ENCODE data around the gene CEP350. TPM values are rescaled to one million over a fixed set of nuclear protein-coding genes. Genes with fewer than 3 reads are reported as not detected.

Gene CEP350
- polyA plus RNA-seq, 1 of the 3 experiments (the other 2 are of a cell fraction) = 2.9 TPM

DNA sequence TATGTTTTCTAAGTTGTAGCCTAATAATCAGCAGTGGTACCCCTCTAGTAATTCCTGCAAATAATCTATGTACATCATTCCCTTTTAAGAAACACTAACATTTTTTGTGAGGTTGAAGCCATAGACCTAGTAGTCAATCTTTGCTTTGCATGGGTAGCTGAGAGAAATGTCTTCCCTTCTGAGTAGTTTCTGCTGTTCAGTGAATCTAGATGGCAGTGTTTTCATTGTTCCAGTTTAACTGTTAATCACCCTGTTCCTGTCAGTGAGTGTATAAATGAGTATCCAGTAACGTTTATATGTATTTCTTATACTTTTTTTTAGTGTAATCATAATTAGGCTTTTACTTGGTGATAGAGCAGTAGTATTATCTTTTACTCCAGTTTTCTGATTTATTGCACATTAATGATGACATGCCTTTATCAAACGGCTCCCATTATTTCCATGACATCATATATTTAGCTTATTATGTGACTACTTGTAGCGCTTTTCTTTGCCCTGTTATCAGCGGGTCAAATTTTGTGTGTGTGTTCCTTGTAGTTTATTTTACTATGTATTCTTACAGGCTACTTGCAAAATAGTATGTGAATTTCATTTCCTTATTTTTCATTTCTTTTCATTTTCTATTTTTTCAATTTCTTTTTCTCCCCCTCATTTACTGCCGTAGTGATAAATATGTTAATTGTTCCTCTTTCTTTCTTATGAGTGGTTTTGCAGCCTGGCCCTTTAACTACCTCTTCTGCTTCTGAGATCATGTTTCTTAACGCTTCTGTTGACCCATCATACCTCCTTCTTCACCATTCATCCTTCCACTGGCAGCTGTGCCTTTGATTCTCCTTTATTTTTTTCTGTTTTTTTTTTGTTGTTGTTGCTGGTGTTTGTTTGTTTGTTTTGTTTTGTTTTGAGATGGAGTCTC, 18.8 kb downstream of the CEP350 start (continued):
- TF ChIP-seq, protein P1, sequence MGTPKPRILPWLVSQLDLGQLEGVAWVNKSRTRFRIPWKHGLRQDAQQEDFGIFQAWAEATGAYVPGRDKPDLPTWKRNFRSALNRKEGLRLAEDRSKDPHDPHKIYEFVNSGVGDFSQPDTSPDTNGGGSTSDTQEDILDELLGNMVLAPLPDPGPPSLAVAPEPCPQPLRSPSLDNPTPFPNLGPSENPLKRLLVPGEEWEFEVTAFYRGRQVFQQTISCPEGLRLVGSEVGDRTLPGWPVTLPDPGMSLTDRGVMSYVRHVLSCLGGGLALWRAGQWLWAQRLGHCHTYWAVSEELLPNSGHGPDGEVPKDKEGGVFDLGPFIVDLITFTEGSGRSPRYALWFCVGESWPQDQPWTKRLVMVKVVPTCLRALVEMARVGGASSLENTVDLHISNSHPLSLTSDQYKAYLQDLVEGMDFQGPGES (IDR thresholded peaks at IDR 0.05; ENCODE audit: low read depth, low read length) = no peak
- TF ChIP-seq RAD21 (IDR thresholded peaks at IDR 0.05; ENCODE audit: low read length) (no peak), MEF2A (IDR thresholded peaks at IDR 0.05; ENCODE audit: borderline replicate concordance, low read depth) (no peak), NFIC (IDR thresholded peaks at IDR 0.05; ENCODE audit: borderline replicate concordance) (no peak)
- TF ChIP-seq, protein P2, sequence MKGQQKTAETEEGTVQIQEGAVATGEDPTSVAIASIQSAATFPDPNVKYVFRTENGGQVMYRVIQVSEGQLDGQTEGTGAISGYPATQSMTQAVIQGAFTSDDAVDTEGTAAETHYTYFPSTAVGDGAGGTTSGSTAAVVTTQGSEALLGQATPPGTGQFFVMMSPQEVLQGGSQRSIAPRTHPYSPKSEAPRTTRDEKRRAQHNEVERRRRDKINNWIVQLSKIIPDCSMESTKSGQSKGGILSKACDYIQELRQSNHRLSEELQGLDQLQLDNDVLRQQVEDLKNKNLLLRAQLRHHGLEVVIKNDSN (IDR thresholded peaks at IDR 0.05; ENCODE audit: borderline replicate concordance, low read depth) = no peak

DNA sequence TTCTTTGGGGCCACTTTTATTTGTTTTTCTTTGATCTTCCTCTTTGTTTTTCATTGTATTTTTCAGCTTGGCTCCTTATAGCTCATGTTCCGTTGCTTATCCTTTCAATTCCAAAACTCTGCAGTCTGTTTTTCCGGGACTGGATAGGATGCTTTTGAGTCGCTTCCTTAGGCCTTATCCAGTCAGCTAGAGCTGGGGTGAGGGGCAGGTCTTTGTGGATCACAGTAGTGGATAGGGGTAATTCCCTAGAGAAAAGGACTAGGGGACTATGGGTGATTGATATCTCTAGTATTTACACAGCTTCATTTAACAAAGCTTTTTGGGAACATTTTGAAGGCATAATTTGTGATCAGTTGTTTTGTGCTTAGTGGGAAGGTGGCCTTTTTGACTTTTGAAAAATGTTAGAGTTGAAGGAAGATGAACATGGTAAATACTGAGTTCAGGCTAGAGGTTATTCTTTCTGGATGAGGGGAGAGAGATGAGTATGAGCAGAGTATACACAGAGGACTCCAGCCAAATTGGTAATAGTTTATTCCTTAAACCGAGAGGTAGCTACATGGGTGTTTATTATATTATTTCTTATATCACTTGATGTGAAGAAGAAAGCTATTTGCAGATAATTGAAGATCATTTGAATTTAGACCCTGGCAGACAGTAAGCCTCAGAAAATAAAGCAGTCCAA, 22.5 kb downstream of the CEP350 start:
- Histone ChIP-seq H3K79me2 (ENCODE audit: insufficient read depth) (peaks cover 98% of the 10 kb centered on the region), H3K9ac (no peak overlapping the region), H3K27me3 (ENCODE audit: insufficient read depth) (no peaks in the 10 kb centered on the region), H3K9me2 (no peaks in the 10 kb centered on the region), H2AFZ (ENCODE audit: low read depth) (no peak overlapping the region), H3F3A (replicated peaks; ENCODE audit: insufficient read depth) (peaks cover 8% of the 10 kb centered on the region), H4K20me1 (ENCODE audit: insufficient read depth) (peaks cover 7% of the 10 kb centered on the region; the same call in 1 of the 2 replicates), H3K36me3 (replicated peaks in 1 of 2; ENCODE audit: control insufficient read depth in 1 of 2, insufficient read depth in 2 of 2, low read length in 1 of 2) (peaks cover 0 to 4% of the 10 kb centered on the region in 2 experiments), H3K4me1 (ENCODE audit: control insufficient read depth in 1 of 2, insufficient read depth in 2 of 2, low read depth in 1 of 2, low read length in 1 of 2) (no peaks in the 10 kb centered on the region; a peak in 1 of 4 replicates), H3K4me3 (ENCODE audit: low read depth in 2 of 2, low read length in 1 of 2) (no peak overlapping the region), H3K9me3 (no peaks in the 10 kb centered on the region), H3K4me2 (no peak overlapping the region), H3K27ac (ENCODE audit: low read depth in 2 of 2, low read length in 1 of 2) (no peak overlapping the region)
- CTCF ChIA-PET = interaction anchor here (0.8 to 1.1 kb wide), 3 partner anchors 13 to 109 kb away, joined by 3 to 4 read pairs (median 3); no protein-coding TSS in a partner anchor
- WGBS (ENCODE audit: low lambda C conversion rate) = 94% methylated on average over 4 of the region's 4 CpGs
- no peak for TF ChIP-seq FOSL2 (IDR thresholded peaks at IDR 0.05; ENCODE audit: borderline replicate concordance, low read depth)
- TF ChIP-seq, protein P2 (IDR thresholded peaks at IDR 0.05; ENCODE audit: borderline replicate concordance, low read depth) = no peak
- POLR2A ChIA-PET = no interaction called here
- DNase-seq = peak; percentile 8

Data from SK-N-SH (cell line).